DND-41 (cell line): ENCODE measurements around the gene PHOX2A.

Source experiments
- EZH2 ChIP-seq: IDR thresholded peaks from 3 replicates; pipeline ENCODE4 v1.6.1; 2012; ENCODE audit warnings: borderline replicate concordance, low read depth, mild to moderate bottlenecking, moderate library complexity, low read length, inconsistent platforms; ENCODE audit not compliant: severe bottlenecking
- TF ChIP-seq, protein P1 (sequence below): IDR thresholded peaks from 2 replicates; pipeline ENCODE4 v1.5.1; 2012; ENCODE audit warnings: borderline replicate concordance, low read length, moderate library complexity, mild to moderate bottlenecking; ENCODE audit not compliant: poor library complexity, severe bottlenecking; ENCODE audit errors: extremely low read depth

DNA sequence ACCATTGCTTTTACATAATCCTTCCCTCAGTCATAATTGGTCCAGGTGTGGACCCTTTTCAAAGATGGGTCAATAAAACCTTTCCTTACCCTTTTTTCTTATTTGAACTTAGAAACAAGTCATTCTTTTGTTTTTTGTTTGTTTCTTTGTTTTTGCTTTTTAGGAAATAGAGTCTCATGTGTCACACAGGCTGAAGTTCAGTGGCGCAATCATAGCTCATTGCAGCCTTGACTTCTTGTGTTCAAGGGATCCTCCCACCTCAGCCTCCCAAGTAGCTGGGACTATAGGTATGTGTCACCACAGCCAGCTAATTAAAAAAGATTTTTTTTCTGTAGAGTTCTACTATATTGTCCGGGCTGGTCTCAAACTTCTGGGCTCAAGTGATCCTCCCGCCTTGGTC, 9.4 kb upstream of the PHOX2A start:
- TF ChIP-seq, protein P1, sequence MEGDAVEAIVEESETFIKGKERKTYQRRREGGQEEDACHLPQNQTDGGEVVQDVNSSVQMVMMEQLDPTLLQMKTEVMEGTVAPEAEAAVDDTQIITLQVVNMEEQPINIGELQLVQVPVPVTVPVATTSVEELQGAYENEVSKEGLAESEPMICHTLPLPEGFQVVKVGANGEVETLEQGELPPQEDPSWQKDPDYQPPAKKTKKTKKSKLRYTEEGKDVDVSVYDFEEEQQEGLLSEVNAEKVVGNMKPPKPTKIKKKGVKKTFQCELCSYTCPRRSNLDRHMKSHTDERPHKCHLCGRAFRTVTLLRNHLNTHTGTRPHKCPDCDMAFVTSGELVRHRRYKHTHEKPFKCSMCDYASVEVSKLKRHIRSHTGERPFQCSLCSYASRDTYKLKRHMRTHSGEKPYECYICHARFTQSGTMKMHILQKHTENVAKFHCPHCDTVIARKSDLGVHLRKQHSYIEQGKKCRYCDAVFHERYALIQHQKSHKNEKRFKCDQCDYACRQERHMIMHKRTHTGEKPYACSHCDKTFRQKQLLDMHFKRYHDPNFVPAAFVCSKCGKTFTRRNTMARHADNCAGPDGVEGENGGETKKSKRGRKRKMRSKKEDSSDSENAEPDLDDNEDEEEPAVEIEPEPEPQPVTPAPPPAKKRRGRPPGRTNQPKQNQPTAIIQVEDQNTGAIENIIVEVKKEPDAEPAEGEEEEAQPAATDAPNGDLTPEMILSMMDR: no peak
- TF ChIP-seq EZH2: no peak
